AG20443 (cell line): ENCODE measurements around the gene TPM4.
"Not testable (repeated sequence)": the region's sequence is repeated elsewhere in the genome, so short reads cannot be mapped to it uniquely, and the experiment has no call there.

Experiments used
- DNase-seq: peaks from one replicate; pipeline ENCODE4 v3.0.0; 2012; ENCODE audit warnings: low spot score, mixed read lengths

The TPM4 gene

GRCh38 chr19:16073988-16074387, 2.3 kb upstream of the TPM4 start:
- no peak for DNase-seq

- no peak for DNase-seq
Observed at GRCh38 chr19:16074488-16075365, 1.6 kb upstream of the TPM4 start.

GRCh38 chr19:16075430-16076153, 703 bp upstream of the TPM4 start:
- DNase-seq, result no peak

GRCh38 chr19:16076958-16077611, 790 bp downstream of the TPM4 start:
- DNase-seq, result no peak

GRCh38 chr19:16077984-16078758, 1.9 kb downstream of the TPM4 start:
- DNase-seq, result no peak

GRCh38 chr19:16078759-16079707, 2.7 kb downstream of the TPM4 start:
- peak; percentile 76 for DNase-seq

- no peak for DNase-seq
Observed at GRCh38 chr19:16084067-16084685, 7.9 kb downstream of the TPM4 start.

- DNase-seq, result no peak
Observed at GRCh38 chr19:16085115-16085514, 8.8 kb downstream of the TPM4 start.

- not testable (repeated sequence) for DNase-seq
Observed at GRCh38 chr19:16087404-16087803, 11.1 kb downstream of the TPM4 start.

- DNase-seq, result no peak
Observed at GRCh38 chr19:16087940-16088339, 11.6 kb downstream of the TPM4 start.

GRCh38 chr19:16088351-16089009, 12.2 kb downstream of the TPM4 start:
- DNase-seq, result no peak

- no peak for DNase-seq
Observed at GRCh38 chr19:16089010-16089846, 12.9 kb downstream of the TPM4 start.

- DNase-seq, result no peak
Observed at GRCh38 chr19:16091546-16092475, 15.5 kb downstream of the TPM4 start.

- DNase-seq, result no peak
Observed at GRCh38 chr19:16094360-16095070, 18.2 kb downstream of the TPM4 start.

GRCh38 chr19:16095071-16095571, 18.8 kb downstream of the TPM4 start:
- no peak for DNase-seq

GRCh38 chr19:16096280-16096855, 20.1 kb downstream of the TPM4 start:
- no peak for DNase-seq

- DNase-seq, result no peak
Observed at GRCh38 chr19:16098416-16098768, 22.1 kb downstream of the TPM4 start.
